22Rv1 (cell line): ENCODE data around the gene PEAK3.

Source experiments
- H3K27ac ChIP-seq: fragments of 450-650 bp; 2 replicates; pipeline ENCODE4 v1.5.1; 2017
- CTCF ChIP-seq: fragments of 450-650 bp; IDR thresholded peaks from 2 replicates; pipeline ENCODE4 v1.5.1; 2017; ENCODE audit warnings: mild to moderate bottlenecking
- ZFX ChIP-seq: fragments of 450-650 bp; IDR thresholded peaks from 2 replicates; pipeline ENCODE4 v1.6.1; 2017; ENCODE audit warnings: antibody characterized with exemption, borderline replicate concordance

Gene PEAK3

DNA sequence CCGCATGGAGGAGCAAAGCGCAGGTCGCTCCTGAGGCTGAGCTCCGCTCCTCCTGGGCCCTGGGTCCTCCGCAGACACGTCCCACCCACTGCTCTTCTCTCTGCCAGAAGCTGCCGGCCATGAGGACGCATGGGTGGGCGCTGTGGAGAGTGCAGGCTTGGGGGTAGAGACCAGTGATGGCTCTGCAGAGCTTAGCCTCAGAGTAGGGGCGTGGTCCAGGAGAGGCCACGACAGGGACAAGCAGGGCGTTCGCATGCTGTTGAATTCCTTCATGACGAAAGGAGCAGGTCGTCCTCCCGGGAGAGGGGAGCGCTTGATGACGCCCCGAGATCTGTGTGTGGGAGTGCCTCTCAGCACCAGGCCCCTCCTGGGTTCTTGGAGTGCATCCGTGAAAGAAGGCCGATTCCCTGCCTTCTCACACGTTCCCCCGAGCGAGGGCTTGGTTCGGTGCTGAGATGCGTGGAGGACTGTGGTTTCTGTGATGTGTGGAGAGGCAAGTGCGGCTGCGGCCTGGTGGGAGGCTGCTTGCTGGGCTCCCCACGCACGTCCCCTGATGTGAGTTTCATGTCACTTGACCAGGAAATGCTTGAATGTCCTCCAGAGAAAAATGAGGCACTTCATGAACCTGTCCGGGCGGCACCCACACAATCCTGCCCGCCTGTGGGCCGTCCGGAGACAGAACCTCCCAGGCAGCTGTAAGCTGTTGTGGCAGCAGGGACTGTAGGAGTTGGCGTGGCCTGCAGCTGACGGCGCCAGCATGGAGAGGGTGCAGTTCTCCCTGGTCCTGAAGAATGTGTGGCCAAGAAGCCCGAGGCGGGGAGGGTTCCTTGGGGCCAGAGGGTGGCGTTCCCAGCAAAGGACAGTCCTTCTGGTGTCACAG lies 40.9 kb downstream of the PEAK3 start:
- TF ChIP-seq CTCF: no peak
- no peak for TF ChIP-seq ZFX
- H3K27ac ChIP-seq: no peak overlapping the region

- TF ChIP-seq ZFX: no peak
- TF ChIP-seq CTCF: no peak
- H3K27ac ChIP-seq: 0 out of 2 replicates have a peak overlapping the region, but pooled peaks have one; percentile 3
Measured at GRCh38 chr19:2239771-2240770, 41.9 kb downstream of the PEAK3 start.

GRCh38 chr19:2239173-2239572 lies 42.8 kb downstream of the PEAK3 start:
- TF ChIP-seq CTCF (no peak), ZFX (no peak)
- 0 out of 2 replicates have a peak overlapping the region, but pooled peaks have one; percentile 3 for H3K27ac ChIP-seq

DNA sequence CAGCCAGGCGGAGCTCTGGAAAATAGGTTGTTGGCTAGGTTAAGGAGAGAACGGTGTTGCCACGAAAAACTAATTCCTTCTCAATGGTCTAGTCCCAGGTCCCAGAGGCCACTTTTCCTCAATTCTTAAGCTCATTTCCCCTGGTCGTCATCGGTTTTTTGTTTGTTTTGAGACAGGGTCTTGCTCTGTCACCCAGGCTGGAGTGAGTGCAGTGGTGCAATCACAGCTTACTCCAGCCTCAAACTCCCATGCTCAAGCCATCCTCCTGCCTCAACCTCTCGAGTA lies 44.2 kb downstream of the PEAK3 start:
- peak overlapping the region; percentile 96 for H3K27ac ChIP-seq
- no peak for TF ChIP-seq CTCF
- TF ChIP-seq ZFX: no peak

DNA sequence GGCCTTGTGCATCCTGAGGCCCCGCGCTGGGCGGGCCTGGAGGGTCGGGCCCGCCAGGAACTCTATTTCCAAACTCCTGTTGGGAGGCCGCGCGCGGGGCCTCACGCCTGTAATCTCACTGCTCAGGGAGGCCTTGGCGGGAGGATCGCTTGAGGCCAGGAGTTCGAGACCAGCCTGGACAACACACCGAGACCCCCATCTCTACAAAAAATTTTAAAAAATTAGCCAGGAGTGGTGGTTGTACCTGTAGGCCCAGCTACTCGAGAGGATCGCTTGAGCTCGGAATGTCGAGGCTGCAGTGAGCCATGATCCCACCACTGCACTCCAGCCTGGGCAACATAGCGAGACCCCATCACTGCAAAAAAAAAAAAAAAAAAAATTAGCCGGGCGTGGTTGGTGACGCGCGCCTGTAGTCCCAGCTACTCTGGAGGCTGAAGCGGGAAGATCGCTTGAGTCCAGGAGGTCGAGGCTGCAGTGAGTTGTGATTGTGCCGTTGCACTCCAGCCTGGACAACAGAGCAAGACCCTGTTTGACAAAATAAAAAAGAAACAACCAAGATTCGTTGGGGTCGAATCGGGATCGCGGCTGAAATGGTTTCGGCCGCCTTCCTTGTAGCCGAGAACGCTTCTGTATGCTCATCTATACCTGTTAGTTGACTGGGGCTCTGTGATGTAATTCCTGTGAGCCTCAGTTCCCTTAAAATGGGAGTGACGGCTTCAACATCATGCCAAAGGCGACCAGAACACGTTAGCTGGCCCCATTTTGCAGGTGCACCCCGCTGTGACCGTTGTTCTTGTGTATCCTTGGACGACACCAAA lies 44.7 kb downstream of the PEAK3 start:
- no peak for TF ChIP-seq CTCF
- peak overlapping the region; percentile 96 for H3K27ac ChIP-seq

GRCh38 chr19:2236314-2237050 lies 45.5 kb downstream of the PEAK3 start, which contains the start of the genes PLEKHJ1 and SF3A2:
PLEKHJ1 (minus strand) TSS chr19:2236329; CDS start chr19:2236248, 81 bp downstream.
SF3A2 (plus strand) TSS chr19:2236824; CDS start chr19:2243419, 6,595 bp downstream.
- TF ChIP-seq CTCF: peak; percentile 99
- no peak for TF ChIP-seq ZFX
- peak within 1 kb of the TSS; percentile 96 for H3K27ac ChIP-seq
